ENCODE results near the gene NFATC1. TPM values are rescaled to one million over a fixed set of nuclear protein-coding genes. Genes with fewer than 3 reads are reported as not detected.

Gene NFATC1
- total and polyA plus RNA-seq, 2 donors (not counting 1 experiment from before 2014, with no cell fraction given), result 0.92 to 4.3 TPM

DNA sequence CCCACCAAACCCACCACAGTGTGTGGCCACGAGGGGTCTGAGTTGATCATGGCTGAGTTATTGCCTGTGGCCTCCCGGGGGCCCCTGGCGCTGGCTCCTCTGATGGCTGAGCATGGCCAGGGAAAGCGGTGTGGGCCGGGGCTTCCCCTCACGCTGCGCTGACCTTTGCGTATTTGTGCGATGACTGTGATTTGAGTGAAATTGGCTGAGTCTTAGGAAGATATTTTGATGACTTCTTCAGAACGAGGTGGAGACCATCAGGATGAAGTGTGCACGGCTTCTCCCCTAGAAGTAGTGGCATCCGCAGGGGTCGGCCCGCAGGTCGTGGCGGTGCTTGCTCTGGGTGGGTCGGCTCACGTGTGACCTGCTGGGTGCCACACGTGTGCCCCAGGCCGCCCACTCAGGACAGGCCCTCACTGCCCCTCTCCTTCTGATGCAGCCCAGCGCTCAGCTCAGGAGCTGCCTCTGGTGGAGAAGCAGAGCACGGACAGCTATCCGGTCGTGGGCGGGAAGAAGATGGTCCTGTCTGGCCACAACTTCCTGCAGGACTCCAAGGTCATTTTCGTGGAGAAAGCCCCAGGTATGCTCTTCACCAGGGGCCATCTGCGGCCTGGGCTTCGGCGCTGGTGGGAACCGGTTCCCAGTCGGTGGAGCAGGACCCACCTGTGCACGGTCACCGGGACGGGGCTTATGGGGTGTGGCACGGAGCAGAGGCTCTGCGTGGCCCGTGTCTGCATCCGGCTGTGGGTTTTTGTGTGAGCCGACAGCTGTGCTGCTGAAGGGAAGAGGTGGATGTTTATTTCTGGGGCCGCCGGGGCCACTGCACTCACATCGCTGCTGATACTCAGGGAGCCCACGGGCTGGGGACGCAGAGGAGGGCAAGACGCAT, 55.8 kb downstream of the NFATC1 start:
- no peak for DNase-seq (ENCODE audit: low read depth in 2 of 2)

DNA sequence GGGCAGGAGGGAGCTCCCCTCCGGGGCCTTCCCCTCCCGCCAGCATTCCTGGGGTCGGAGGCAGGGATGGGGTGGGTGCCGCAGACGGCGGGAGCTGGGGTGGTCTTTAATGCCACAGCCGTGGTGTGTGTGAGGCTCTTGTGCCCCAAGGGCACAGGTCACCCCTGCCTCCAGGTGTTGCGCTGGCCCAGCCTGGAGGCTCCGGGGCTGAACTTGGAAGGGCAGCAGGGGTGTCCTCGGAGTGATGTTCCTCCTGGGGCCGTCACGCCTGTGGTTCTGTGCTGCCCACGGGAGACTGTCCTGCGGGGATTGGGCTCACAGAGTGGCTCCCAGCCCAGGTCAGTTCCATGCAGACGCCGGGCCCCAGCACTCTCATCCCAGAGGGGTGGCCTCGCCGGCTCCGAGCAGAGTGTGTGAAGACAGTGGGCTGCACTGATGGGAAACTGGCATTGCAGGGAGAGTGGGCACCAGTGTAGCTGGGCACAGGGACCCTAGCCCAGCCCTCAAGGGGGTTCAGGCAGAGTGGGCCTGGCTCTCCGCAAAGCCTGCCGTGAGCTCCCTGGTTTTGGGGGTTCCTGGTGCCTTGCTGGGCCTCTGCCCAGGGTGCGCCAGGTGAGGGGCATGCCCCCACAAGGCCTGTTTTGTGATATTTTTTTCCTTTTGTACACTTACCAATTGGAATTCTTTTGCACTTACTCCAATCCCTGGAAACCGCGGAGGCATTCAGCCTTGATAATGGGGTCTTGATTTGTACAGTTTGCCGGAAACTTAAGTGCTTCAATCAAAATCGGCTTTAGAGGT, 56.7 kb downstream of the NFATC1 start:
- H3K27me3 ChIP-seq (ENCODE audit: control insufficient read depth, insufficient read depth, low read length), result no peaks in the 10 kb centered on the region
- H3K4me3 ChIP-seq (replicated peaks in 1 of 4; ENCODE audit: control extremely low read depth in 1 of 4, insufficient read depth in 1 of 4, low read depth in 3 of 4, low read length in 4 of 4), result no peak overlapping the region
- peak in 1 of 2 donors; percentile 65 for DNase-seq (ENCODE audit: low read depth in 2 of 2)
- H3K4me1 ChIP-seq (ENCODE audit: control insufficient read depth, extremely low read depth, insufficient read depth, low read length), result no peaks in the 10 kb centered on the region
- H3K27ac ChIP-seq (ENCODE audit: insufficient read depth, low read length), result no peak overlapping the region
- no peak overlapping the region for H3K9ac ChIP-seq (ENCODE audit: insufficient read depth, low read length)
- no peak overlapping the region for H3K4me2 ChIP-seq (ENCODE audit: extremely low read depth, insufficient read depth, low read length)
- H2AFZ ChIP-seq (ENCODE audit: low read length), result no peak overlapping the region
- no peaks in the 10 kb centered on the region for H3K79me2 ChIP-seq (ENCODE audit: control insufficient read depth, insufficient read depth, low read length)
- H3K36me3 ChIP-seq (ENCODE audit: control insufficient read depth, insufficient read depth, low read length), result no peaks in the 10 kb centered on the region
- H4K20me1 ChIP-seq (ENCODE audit: control insufficient read depth, extremely low read depth, insufficient read depth, low read length), result no peaks in the 10 kb centered on the region
- no peaks in the 10 kb centered on the region for H3K9me3 ChIP-seq (ENCODE audit: control insufficient read depth, insufficient read depth, low read depth, low read length)
- no peak for TF ChIP-seq EZH2 (IDR thresholded peaks at IDR 0.05; ENCODE audit: low read length, missing control alignments)
- TF ChIP-seq, protein P1, sequence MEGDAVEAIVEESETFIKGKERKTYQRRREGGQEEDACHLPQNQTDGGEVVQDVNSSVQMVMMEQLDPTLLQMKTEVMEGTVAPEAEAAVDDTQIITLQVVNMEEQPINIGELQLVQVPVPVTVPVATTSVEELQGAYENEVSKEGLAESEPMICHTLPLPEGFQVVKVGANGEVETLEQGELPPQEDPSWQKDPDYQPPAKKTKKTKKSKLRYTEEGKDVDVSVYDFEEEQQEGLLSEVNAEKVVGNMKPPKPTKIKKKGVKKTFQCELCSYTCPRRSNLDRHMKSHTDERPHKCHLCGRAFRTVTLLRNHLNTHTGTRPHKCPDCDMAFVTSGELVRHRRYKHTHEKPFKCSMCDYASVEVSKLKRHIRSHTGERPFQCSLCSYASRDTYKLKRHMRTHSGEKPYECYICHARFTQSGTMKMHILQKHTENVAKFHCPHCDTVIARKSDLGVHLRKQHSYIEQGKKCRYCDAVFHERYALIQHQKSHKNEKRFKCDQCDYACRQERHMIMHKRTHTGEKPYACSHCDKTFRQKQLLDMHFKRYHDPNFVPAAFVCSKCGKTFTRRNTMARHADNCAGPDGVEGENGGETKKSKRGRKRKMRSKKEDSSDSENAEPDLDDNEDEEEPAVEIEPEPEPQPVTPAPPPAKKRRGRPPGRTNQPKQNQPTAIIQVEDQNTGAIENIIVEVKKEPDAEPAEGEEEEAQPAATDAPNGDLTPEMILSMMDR (conservative IDR thresholded peaks at IDR 0.05 in 1 of 2, IDR thresholded peaks at IDR 0.05 in 1 of 2; ENCODE audit: low read depth in 1 of 2, low read length in 2 of 2), result no peak

More for the DNA sequence above, 55.8 kb downstream of the NFATC1 start:
- Histone ChIP-seq H3K79me2 (ENCODE audit: control insufficient read depth, insufficient read depth, low read length) (no peaks in the 10 kb centered on the region), H2AFZ (ENCODE audit: low read length) (no peak overlapping the region), H3K36me3 (ENCODE audit: control insufficient read depth, insufficient read depth, low read length) (no peaks in the 10 kb centered on the region), H4K20me1 (ENCODE audit: control insufficient read depth, extremely low read depth, insufficient read depth, low read length) (no peaks in the 10 kb centered on the region), H3K4me2 (ENCODE audit: extremely low read depth, insufficient read depth, low read length) (no peak overlapping the region), H3K9me3 (ENCODE audit: control insufficient read depth, insufficient read depth, low read depth, low read length) (no peaks in the 10 kb centered on the region), H3K27me3 (ENCODE audit: control insufficient read depth, insufficient read depth, low read length) (no peaks in the 10 kb centered on the region), H3K4me3 (replicated peaks in 1 of 4; ENCODE audit: control extremely low read depth in 1 of 4, insufficient read depth in 1 of 4, low read depth in 3 of 4, low read length in 4 of 4) (no peak overlapping the region), H3K4me1 (ENCODE audit: control insufficient read depth, extremely low read depth, insufficient read depth, low read length) (no peaks in the 10 kb centered on the region), H3K27ac (ENCODE audit: insufficient read depth, low read length) (no peak overlapping the region), H3K9ac (ENCODE audit: insufficient read depth, low read length) (no peak overlapping the region)
- TF ChIP-seq, protein P1 (conservative IDR thresholded peaks at IDR 0.05 in 1 of 2, IDR thresholded peaks at IDR 0.05 in 1 of 2; ENCODE audit: low read depth in 1 of 2, low read length in 2 of 2), result no peak

DNA sequence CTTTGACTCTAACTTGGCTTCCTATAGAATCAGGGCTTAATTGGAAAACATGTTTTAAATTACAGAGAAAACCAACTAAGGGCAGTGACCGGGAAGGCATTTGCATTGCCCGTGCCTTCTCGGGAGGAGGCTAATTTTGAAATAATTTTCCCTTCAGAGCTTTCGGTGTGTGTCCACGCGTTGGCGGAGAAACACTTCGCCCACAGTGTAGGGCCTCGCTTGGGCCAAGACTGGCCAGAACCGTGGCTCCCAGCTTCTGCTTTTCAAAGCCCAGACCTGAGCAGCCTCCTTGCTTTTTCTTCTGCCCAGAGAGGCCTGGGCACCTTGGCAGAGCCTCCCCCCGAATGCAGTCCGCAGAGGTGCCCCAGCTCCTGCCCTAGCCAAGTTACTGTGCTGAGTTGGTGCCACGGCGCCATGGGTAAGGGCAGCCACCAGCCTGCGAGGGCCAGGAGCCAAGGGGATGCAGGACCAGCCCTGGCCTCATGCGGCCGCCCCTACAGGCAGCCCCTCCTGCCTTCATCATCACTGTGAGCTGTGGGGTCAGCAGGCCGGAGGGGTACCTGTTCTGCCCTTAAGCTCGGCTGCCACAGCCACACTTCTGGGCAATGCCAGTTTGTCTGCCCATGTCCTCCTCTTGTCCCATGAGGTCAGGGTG, 57.4 kb downstream of the NFATC1 start:
- Histone ChIP-seq H3K36me3 (ENCODE audit: control insufficient read depth, insufficient read depth, low read length) (no peaks in the 10 kb centered on the region), H3K79me2 (ENCODE audit: control insufficient read depth, insufficient read depth, low read length) (no peaks in the 10 kb centered on the region), H3K9me3 (ENCODE audit: control insufficient read depth, insufficient read depth, low read depth, low read length) (no peaks in the 10 kb centered on the region), H3K27me3 (ENCODE audit: control insufficient read depth, insufficient read depth, low read length) (no peaks in the 10 kb centered on the region), H3K4me1 (ENCODE audit: control insufficient read depth, extremely low read depth, insufficient read depth, low read length) (no peaks in the 10 kb centered on the region), H3K9ac (ENCODE audit: insufficient read depth, low read length) (no peak overlapping the region), H3K27ac (ENCODE audit: insufficient read depth, low read length) (no peak overlapping the region), H3K4me3 (replicated peaks in 1 of 4; ENCODE audit: control extremely low read depth in 1 of 4, insufficient read depth in 1 of 4, low read depth in 3 of 4, low read length in 4 of 4) (no peak overlapping the region), H4K20me1 (ENCODE audit: control insufficient read depth, extremely low read depth, insufficient read depth, low read length) (no peaks in the 10 kb centered on the region), H2AFZ (ENCODE audit: low read length) (no peak overlapping the region), H3K4me2 (ENCODE audit: extremely low read depth, insufficient read depth, low read length) (no peak overlapping the region)
- no peak for TF ChIP-seq EZH2 (IDR thresholded peaks at IDR 0.05; ENCODE audit: low read length, missing control alignments)
- TF ChIP-seq, protein P1 (conservative IDR thresholded peaks at IDR 0.05 in 1 of 2, IDR thresholded peaks at IDR 0.05 in 1 of 2; ENCODE audit: low read depth in 1 of 2, low read length in 2 of 2), result no peak
- no peak for DNase-seq (ENCODE audit: low read depth in 2 of 2)
